ENCODE data around the gene AP4M1. TPM values are rescaled to one million over a fixed set of nuclear protein-coding genes. Genes with fewer than 3 reads are reported as not detected.

AP4M1 gene
- total and polyA plus RNA-seq, 10 of the 15 experiments (the other 5 are each of a cell fraction or from before 2014, with no cell fraction given): 0.77 to 16.1 (median 13.0) TPM

DNA sequence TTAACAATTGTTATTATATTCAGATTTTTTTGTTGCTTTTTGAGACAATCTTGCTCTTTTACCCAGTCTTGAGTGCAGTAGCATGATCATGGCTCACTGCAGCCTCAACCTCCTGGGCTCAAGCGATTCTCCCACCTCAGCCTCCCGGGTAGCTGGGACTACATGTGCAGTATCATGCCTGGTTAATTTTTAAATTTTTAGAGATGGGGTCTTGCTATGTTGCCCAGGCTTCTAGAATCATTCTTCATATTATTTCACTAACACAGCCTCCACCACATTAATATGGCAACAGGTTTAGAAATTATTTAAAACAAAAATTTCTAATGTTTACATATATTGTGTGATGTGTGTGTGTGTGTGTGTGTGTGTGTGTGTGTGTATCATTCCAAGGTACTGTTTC, 45.8 kb downstream of the AP4M1 start (continued):
- TF ChIP-seq WRNIP1 (IDR thresholded peaks at IDR 0.05; ENCODE audit: borderline replicate concordance, low read depth, low read length) (no peak), NFXL1 (IDR thresholded peaks at IDR 0.05; ENCODE audit: borderline replicate concordance) (no peak), RBBP5 (conservative IDR thresholded peaks at IDR 0.05) (no peak)

DNA sequence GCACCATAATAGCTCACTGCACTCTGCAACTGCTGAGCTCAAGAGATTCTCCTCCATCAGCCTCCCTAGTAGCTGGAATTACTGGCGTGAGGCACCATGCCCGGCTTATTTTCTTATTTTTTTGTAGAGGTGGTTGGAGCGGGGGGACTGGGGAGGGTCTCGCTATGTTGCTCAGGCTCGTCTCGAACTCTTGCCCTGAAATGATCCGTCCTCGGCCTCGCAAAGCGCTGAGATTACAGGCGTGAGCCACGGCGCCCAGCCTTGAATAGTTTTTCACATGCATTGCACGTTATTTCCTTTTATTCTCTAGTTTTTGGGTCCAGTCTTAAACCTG, 46.7 kb downstream of the AP4M1 start:
- no peak for DNase-seq (ENCODE audit: low read depth, low spot score)
- peak overlapping the region; percentile 58 for H3K9ac ChIP-seq (ENCODE audit: control insufficient read depth, insufficient read depth, low read length)
- peak overlapping the region; percentile 85 for H3K4me2 ChIP-seq (ENCODE audit: control insufficient read depth, insufficient read depth)
- ChIA-PET SMC1A (ENCODE audit: uncharacterized antibody, unreplicated experiment) (interaction anchor here (0.8 to 2.3 kb wide), 18 partner anchors 10 to 259 kb away, joined by 3 to 12 read pairs (median 3); no protein-coding TSS in a partner anchor), RAD21 (ENCODE audit: unreplicated experiment) (interaction anchor here (0.6 to 2.4 kb wide), 19 partner anchors 9 to 259 kb away, joined by 3 to 17 read pairs (median 4); partner anchors contain the start of genes GPC2 and PVRIG), CTCF (interaction anchor here (0.6 to 5.7 kb wide), 14 partner anchors 8 to 545 kb away, joined by 3 to 43 read pairs (median 4); no protein-coding TSS in a partner anchor), POLR2A (interaction anchor here (0.6 to 2.6 kb wide), 21 partner anchors 9 to 682 kb away, joined by 3 to 28 read pairs (median 5); partner anchors contain the start of genes AP4M1, GAL3ST4, GPC2 and MCM7)
- H3K9me3 ChIP-seq (replicated peaks; ENCODE audit: control insufficient read depth, insufficient read depth, low read length): no peaks in the 10 kb centered on the region
- H2AFZ ChIP-seq (ENCODE audit: control insufficient read depth, low read depth, low read length): peak overlapping the region; percentile 55
- BruUV-seq (replicated peaks): TSS peak; percentile 84
- no peak for ATAC-seq
- intact Hi-C loops (cut with micrococcal nuclease; ENCODE audit: unreplicated experiment): loop anchor here (1.0 to 5.0 kb wide), 3 partner anchors 47 to 69 kb away; partner anchors contain the start of genes AP4M1, MCM7 and PVRIG
- WGBS (ENCODE audit: insufficient coverage, insufficient replicate concordance, low lambda C conversion rate, missing lambda C conversion rate): 10% methylated on average over 14 of the region's 14 CpGs
- no peak for FAIRE-seq
- no peaks in the 10 kb centered on the region for H4K20me1 ChIP-seq (ENCODE audit: control insufficient read depth, insufficient read depth)
- in situ Hi-C loops (cut with MboI): no loop called here
- peak overlapping the region; percentile 60 for H3K4me3 ChIP-seq
- no peaks in the 10 kb centered on the region; a peak in 3 of 4 replicates for H3K36me3 ChIP-seq (ENCODE audit: control insufficient read depth in 2 of 2, insufficient read depth in 2 of 2, low read length in 1 of 2)
- TF ChIP-seq, protein P1, sequence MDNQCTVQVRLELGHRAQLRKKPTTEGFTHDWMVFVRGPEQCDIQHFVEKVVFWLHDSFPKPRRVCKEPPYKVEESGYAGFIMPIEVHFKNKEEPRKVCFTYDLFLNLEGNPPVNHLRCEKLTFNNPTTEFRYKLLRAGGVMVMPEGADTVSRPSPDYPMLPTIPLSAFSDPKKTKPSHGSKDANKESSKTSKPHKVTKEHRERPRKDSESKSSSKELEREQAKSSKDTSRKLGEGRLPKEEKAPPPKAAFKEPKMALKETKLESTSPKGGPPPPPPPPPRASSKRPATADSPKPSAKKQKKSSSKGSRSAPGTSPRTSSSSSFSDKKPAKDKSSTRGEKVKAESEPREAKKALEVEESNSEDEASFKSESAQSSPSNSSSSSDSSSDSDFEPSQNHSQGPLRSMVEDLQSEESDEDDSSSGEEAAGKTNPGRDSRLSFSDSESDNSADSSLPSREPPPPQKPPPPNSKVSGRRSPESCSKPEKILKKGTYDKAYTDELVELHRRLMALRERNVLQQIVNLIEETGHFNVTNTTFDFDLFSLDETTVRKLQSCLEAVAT (IDR thresholded peaks at IDR 0.05): 0 out of 2 replicates have a peak, but pooled peaks have one; percentile 14
- TF ChIP-seq POLR2A (IDR thresholded peaks at IDR 0.05; ENCODE audit: low read depth, low read length) (no peak), PAX5 (IDR thresholded peaks at IDR 0.05; ENCODE audit: borderline replicate concordance, low read depth, low read length) (0 out of 2 replicates have a peak, but pooled peaks have one; percentile 7), NFYB (IDR thresholded peaks at IDR 0.05; ENCODE audit: insufficient read depth, low read depth, low read length) (no peak), TBL1XR1 (IDR thresholded peaks at IDR 0.05; ENCODE audit: low read depth, low read length) (no peak), RELB (IDR thresholded peaks at IDR 0.05; ENCODE audit: low read depth) (no peak), SKIL (IDR thresholded peaks at IDR 0.05; ENCODE audit: low read depth, poor library complexity, severe bottlenecking) (no peak), BCL11A (IDR thresholded peaks at IDR 0.05; ENCODE audit: low read depth, low read length) (no peak), POU2F2 (IDR thresholded peaks at IDR 0.05; ENCODE audit: borderline replicate concordance, low read depth, low read length) (no peak), ZNF207 (IDR thresholded peaks at IDR 0.05; ENCODE audit: borderline replicate concordance) (0 out of 2 replicates have a peak, but pooled peaks have one; percentile 32), POLR2AphosphoS2 (IDR thresholded peaks at IDR 0.05; ENCODE audit: low read depth, low read length) (no peak), RCOR1 (conservative IDR thresholded peaks at IDR 0.05; ENCODE audit: low read depth, low read length) (no peak)
- TF ChIP-seq, protein P2, sequence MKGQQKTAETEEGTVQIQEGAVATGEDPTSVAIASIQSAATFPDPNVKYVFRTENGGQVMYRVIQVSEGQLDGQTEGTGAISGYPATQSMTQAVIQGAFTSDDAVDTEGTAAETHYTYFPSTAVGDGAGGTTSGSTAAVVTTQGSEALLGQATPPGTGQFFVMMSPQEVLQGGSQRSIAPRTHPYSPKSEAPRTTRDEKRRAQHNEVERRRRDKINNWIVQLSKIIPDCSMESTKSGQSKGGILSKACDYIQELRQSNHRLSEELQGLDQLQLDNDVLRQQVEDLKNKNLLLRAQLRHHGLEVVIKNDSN (IDR thresholded peaks at IDR 0.05; ENCODE audit: borderline replicate concordance, extremely low read length, insufficient read depth, low read depth, low read length): no peak
- peaks cover 22% of the 10 kb centered on the region for H3K79me2 ChIP-seq (ENCODE audit: control insufficient read depth, insufficient read depth, low read length)
- H3K27me3 ChIP-seq (replicated peaks in 1 of 2; ENCODE audit: control insufficient read depth in 2 of 2, insufficient read depth in 2 of 2, low read length in 1 of 2): no peaks in the 10 kb centered on the region
- H3K4me1 ChIP-seq (ENCODE audit: control insufficient read depth, insufficient read depth, low read length): peaks cover 5% of the 10 kb centered on the region; the same call in 1 of the 2 replicates
- H3K27ac ChIP-seq (ENCODE audit: control insufficient read depth, insufficient read depth): peak overlapping the region; percentile 71
